GOT3 (cell line): ENCODE results near the gene MED26.
"Not testable (repeated sequence)": the region's sequence is repeated elsewhere in the genome, so short reads cannot be mapped to it uniquely, and the experiment has no call there.

ENCODE experiments used
- DNase-seq: peaks from one replicate; lab custom pipeline; 2025; ENCODE audit warnings: mixed read lengths; lab: John Stamatoyannopoulos, UW

MED26 gene, protein sequence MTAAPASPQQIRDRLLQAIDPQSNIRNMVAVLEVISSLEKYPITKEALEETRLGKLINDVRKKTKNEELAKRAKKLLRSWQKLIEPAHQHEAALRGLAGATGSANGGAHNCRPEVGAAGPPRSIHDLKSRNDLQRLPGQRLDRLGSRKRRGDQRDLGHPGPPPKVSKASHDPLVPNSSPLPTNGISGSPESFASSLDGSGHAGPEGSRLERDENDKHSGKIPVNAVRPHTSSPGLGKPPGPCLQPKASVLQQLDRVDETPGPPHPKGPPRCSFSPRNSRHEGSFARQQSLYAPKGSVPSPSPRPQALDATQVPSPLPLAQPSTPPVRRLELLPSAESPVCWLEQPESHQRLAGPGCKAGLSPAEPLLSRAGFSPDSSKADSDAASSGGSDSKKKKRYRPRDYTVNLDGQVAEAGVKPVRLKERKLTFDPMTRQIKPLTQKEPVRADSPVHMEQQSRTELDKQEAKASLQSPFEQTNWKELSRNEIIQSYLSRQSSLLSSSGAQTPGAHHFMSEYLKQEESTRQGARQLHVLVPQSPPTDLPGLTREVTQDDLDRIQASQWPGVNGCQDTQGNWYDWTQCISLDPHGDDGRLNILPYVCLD

DNA sequence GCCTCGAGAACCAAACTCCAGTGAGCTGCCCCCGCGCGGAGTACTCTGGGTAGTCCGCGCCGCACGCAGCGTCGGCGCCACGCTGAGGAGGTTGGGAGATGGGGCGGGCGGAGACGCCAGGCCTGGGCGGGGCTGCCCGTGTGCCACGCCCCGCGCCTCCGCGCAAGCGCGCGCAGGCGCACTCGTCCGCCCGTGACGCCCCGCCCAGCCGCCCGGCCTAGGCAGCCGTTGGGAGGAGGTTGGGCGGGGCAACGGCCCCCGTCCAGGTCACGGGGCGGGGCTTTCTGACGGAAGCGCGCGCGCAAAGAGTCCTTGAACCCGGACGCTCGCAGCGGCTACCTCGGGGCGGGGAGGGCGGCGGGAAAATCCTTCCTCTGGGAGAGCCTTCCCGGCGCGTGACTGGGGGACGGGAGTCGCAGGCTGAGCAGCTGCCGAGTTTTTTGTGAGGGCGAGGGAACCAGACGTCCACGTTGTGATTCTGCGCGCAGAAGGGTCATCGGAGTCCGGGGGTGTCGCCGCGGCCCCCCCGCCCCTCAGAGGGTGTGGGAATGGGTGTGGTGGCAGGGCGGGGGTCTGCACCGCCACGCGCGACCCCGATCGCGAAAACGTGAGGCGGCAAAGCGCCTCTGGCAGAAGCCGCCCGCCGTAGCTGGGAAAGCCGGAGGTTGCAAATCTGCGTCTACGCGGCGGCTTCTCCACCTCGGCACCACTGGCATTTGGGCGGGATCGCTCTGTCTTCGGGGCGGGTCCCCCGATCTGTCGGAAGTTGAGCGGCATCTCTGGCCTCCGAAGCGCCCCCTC is at the start of gene MED26:
Gene MED26 (minus strand): TSS at position 22 of the 801 bp plus-strand sequence. CDS start 261 bp downstream, outside the sequence.
- DNase-seq = peak; percentile 72

DNA sequence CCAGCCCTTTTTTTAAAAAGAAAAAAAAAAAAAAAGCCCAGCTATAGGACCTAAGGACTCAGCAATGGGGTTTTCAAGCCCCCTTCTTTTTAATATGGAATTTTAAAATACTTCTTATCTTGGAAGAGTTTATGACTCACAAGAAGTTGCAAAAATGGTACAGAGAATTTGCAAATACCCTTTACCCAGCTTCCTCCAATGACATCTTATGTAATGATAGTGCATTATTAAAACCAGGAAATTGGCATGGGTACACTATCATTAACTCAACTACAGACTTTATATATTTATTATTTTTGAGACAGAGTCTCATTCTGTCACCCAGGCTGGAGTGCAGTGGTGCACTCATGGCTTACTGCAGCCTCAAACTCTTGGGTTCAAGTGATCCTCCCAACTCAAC is 49.1 kb upstream of the MED26 start:
- no peak for DNase-seq

DNA sequence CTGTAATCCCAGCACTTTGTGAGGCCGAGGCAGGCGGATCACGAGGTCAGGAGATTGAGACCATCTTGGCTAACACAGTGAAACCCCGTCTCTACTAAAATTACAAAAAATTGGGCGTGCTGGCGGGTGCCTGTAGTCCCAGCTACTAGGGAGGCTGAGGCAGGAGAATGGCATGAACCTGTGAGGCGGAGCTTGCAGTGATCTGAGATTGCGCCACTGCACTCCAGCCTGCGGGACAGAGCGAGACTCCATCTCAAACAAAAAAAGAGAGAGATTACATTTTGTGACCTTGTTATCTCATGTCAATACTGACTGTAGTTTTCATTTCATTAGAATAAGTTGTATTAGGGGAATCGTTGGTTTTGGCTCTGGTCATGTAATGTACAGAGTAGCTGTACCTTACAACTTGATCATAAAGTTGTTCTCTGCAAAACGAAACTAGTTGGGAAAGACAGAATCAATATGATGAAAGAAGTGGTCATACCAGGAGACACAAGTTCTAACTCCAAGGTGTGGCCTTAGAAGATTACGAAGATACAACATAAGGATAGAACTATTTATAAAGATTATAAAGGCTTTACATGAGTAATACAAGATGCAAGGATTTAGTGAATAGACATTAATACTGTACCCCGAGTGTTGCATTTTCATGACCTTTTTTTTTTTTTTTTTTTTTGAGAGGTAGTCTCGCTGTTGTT is 48.2 kb upstream of the MED26 start:
- DNase-seq = no peak

DNA sequence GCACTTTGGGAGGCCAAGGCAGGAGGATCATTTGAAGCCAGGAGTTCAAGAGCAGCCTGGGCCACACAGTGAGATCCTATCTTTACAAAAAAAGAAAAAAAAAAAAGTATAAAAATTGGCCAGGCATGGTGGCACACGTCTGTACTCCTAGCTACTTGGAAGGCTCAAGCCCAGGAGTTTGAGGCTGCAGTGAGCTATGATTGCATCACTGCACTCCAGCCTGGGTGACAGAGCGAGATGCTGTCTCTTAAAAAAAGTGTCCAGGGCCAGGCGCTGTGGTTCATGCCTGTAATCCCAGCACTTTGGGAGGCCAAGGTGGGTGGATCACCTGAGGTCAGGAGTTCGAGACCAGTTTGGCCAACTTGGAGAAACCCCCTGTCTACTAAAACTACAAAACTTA is 45.8 kb upstream of the MED26 start:
- not testable (repeated sequence) for DNase-seq

DNA sequence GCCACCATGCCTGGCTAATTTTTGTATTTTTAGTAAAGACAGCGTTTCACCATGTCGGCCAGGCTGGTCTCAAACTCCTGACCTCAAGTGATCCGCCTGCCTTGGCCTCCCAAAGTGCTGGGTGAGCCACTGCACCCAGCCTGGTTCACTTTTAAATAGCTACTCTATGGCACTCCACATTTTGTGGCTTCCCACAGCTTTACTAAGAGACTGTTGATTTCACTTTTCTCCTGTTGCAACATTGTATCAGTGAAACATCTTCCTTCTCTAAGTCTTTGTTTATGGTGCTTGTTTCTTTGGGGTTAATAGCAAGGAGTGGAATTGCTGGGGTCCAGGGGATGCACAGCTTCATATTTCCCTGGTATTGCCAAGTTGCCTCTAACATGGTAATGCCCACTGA is 45.2 kb upstream of the MED26 start:
- no peak for DNase-seq

DNA sequence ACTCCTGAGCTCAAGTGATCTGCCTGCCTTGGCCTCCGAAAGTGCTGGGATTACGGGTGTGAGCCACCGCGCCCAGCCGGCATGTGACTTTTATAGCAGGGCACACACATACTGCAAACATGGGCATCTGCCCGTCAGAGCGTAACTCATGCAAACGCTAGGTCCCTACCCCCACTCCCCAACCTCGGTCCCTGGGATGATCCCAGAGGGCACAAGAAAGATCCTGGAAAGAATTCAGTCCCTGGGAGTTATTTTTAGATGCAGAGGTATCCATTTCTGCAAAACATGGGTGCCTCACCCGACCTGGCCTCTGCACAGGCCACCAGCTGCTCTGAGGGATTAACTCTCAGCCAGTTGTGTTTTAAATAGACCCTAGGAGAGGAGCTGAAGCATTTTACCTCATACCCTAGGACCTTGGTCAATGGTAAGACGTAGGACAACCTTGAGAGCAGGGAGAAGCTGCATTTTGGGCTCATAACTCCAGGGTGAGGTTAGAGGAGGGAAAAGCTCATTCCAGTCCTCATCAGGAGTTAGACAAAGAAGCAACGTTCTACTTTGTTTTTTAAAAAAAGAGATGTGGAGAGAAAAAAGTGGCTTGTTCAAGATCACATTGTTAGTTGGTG is 43.8 kb upstream of the MED26 start:
- no peak for DNase-seq

DNA sequence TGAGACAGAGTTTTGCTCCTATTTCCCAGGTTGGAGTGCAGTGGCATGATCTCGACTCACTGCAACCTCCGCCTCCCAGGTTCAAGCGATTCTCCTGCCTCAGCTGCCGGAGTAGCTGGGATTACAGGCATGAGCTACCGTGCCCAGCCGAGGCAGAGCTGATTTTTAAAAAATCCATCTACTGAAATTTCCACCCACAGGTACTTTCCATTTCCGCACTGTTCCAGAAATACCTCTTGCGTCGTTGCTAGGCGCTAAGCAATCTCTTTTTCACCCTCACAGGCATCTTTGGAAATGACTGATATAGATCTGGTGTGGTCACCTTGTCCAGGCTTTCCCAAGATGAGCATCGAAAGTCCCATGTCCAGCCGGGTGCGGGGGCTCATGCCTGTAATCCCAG is 42.3 kb upstream of the MED26 start:
- DNase-seq = no peak

DNA sequence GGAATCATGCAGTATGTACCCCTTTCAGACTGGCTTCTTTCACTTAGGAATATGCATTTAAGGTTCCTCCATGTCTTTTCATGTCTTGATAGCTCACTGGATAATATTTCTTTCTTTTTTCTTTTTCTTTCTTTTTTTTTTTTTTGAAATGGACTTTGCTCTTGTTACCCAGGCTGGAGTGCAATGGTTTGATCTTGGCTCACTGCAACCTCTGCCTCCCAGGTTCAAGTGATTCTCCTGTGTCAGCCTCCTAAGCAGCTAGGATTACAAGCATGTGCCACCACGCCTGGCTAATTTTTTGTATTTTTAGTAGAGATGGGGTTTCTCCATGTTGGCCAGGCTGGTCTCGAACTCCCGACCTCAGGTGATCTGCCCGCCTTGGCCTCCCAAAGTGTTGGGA is 40.7 kb upstream of the MED26 start:
- not testable (repeated sequence) for DNase-seq

DNA sequence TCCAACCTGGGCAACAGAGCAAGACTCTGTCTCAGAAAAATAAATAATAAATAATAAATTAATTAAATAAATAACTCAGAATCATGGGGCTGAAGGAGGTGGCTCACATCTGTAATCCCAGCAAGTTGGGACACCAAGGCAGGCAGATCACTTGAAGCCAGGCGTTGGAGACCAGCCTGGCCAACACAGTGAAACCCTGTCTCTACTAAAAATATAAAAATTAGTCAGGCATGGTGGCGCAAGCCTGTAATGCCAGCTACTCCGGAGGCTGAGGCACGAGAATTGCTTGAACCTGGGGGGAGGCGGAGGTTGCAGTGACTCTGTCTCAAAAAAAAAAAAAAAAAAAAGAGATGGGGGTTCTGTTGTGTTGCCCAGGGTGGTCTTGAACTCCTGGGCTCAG is 40.2 kb upstream of the MED26 start:
- DNase-seq = no peak

DNA sequence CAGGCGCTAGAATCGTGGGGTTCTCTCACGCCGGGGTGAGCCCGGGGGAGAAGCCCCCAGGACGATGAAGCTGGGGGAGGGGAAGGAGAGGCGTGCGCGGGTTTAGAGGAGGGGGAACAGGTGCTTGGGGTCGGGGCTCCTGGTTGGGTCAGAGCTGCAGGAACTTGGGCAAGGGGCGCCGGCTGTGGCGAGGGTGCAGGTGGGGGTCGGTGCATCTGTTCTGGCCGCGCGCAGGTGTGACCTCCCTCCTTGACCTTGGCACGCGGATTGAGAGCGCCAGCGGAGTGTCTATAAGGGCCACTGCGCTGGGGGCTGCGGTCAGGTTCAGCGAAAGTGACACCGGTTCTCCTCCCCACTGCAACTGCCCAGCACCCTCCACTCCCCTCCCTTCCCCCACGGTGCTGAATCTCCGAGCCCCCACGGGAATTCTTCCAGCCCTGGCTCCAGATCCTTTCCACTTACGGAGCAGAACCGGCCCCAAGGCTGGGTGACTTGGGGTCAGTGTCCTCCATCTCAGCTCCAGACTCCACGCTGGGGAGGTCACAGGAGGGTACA is 33.6 kb upstream of the MED26 start:
- DNase-seq = no peak

DNA sequence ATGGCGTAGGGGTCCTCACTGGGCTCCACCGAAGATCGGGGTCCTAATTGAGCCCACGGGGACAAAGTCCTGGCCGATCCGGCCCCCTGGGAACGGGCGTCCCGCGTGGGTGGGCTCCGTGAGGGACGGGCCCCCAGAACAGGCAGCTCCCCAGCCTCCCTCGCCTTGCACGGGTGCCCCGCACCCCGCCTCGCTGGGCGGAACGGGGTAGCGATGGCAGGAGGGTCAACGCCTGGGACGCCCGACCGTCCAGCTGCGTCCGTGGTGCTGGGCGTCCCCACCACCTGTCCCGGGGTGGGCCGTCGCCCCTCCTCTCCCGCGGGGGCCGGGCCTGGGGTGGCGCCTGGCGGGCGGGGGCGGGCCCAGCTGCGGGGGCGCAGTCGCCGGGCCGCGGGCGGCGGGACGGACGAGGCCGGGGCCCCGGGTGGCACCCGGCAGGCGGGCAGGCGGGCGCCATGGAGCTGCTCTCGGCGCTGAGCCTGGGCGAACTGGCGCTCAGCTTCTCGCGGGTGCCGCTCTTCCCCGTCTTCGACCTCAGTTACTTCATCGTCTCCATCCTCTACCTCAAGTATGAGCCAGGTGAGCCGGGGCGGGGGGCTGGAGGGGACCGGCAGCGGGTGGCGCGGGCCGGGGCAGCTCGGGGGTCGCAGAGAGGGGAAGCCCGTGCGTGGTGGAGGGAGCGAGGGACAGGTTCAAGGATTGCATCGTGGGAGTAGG is 32.9 kb upstream of the MED26 start, which contains the start of gene TMEM38A:
Gene TMEM38A (plus strand): TSS at position 377 of the 717 bp plus-strand sequence. CDS start 79 bp downstream, at position 456.
- DNase-seq = no peak

DNA sequence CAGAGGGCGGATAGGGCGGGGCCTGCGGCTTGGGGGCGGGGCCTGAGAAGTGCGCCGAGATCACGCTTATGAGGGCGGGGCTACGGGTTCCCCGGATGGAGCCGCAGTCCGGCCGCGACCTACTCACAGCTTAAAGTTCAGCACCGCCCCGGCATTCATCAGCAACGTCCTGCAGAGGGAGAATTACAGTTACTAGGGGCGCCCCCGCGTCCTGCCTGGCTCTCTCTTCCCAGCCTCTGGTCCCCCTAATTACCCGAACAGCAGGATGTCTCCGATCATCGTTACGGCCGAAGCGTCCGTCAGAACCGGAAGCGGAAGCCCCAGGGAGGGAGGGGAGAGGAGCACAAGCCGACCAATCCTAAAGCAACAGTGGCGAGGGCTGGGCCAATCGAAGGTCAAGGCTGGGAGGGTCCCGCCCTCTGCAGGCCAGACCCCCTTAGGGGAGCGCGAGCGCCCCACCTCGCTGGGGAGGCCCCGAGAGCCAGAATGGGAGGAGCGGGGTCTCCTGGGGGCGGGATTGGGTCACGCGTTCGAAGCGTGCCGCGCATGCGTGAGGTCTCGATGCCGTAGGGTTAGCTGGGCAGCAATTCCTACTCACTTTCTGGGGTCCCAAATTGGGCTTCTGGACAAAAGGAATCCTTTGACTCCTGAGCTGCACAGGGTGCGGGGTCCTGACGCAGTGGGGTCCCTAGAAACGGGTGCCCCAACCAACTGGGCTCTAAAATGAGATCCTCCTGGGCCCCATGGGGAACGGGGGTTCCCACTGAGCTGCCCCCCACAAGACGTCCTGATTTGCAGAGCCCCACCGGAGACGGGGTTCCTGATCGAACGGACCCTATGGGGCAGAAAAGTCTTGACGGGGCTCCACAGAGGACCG is 32.1 kb upstream of the MED26 start, which contains the start of gene SMIM7:
Gene SMIM7 (minus strand): TSS at position 313 of the 877 bp plus-strand sequence. CDS start 34 bp downstream, at position 279.
- DNase-seq = peak; percentile 94

DNA sequence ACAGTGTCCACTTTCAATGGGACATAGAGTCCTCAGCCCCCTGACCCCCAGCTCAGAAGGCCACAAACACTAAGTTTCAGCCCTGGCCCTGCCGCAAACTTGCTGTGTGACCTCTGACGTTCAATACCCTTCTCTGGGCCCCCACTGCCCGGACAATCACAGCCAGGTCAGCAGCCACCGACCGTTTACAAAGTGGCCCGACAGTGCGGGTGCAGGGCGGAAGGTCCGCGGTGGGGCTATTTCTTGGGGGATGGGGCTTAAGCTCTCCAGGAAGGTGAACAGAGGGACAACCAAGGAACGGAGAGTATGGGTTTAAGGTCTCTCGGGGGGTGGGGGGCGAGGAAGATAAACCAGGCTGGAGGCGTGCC is 31.4 kb upstream of the MED26 start:
- no peak for DNase-seq

DNA sequence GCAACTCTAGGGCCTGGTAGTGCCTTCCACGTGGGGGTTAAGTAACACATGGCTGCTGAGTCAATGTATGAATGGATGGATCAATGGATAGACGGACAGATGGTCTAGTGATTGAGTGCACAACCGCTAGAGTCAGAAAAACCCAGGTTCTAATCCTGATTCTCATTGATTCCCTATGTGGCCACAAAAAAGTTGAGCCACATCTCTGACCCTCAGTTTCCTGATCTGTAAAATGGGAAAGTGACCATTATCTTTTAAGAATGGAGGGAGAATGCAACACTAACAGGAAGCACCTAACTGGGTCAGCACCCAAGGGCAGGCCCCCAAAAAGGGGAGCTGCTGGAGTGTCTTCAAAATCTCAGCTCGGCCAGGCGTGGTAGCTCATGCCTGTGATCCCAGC is 29.4 kb upstream of the MED26 start:
- DNase-seq = no peak

DNA sequence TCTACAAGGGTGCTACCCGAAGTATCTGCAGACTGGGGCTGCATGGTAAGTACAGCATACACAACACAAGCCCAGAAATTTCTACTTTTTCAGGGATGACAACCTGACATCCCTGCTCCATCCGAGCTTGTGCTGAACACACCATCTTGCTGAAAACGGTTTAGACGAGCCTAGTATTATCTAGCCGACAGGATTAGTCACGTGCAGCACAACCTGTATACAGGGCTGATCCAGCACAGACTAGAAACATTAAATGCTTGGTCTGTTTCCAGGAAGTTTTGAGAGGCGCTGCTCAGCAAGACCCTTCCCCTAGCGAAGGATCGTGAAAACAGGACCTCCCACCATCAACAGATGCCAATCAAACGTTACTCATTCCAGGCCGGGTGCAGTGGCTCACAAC is 27.7 kb upstream of the MED26 start:
- no peak for DNase-seq

DNA sequence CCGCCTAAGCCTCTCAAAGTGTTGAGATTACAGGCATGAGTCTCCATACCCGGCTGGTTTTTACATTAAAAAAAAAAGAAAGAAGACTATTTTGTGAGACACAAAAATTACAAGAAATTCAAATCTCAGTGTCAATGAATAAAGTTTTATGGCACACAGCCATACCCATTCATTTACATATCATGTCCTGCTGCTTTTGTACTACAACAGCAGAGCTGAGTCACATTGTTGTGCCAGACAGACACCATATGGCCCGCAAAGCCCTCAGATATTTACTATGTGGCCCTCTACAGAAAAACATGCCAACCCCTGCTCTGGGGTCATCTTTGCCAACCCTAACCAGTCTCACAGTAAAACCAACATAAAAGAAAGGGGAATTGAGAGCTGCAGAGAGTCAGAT is 26.6 kb upstream of the MED26 start:
- DNase-seq = no peak

DNA sequence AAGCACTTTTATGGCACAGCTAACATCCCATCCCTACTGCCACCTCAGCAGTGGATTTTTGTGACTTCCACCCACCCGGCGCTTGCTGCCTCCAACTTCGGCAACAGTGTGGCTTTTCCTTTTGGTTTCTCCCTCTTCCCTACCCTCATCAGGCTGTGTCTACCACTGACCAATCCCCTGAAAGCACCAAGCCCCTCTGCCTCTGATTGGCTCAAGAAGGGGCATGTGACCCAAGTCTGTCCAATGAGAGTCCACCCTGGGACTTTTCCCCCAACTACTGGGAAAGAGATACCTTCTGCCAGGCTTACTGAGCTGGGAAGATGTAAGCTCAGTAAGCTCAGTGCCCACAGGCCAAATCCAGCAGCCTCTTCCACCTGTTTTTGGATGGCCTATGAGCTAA is 26.1 kb upstream of the MED26 start:
- DNase-seq = no peak

DNA sequence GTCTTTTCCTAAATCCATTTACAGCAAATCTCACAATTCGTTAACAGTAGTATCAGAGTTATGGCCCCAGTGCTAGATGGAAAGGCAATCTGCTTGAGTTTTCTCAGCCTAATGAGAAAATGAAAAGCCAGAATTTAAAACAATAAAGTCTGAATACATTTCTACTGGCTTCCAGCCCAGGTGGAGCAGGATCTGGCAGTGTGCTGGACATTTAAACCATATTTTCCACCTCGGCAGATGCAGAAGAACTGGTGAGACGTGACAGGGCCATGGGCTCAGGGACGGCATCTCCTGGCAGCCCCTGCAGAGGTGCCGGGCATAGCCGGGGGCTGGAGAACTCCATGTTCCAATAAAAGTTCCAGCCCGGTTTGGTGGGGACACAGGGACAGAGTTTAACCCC is 24.9 kb upstream of the MED26 start:
- DNase-seq = no peak

DNA sequence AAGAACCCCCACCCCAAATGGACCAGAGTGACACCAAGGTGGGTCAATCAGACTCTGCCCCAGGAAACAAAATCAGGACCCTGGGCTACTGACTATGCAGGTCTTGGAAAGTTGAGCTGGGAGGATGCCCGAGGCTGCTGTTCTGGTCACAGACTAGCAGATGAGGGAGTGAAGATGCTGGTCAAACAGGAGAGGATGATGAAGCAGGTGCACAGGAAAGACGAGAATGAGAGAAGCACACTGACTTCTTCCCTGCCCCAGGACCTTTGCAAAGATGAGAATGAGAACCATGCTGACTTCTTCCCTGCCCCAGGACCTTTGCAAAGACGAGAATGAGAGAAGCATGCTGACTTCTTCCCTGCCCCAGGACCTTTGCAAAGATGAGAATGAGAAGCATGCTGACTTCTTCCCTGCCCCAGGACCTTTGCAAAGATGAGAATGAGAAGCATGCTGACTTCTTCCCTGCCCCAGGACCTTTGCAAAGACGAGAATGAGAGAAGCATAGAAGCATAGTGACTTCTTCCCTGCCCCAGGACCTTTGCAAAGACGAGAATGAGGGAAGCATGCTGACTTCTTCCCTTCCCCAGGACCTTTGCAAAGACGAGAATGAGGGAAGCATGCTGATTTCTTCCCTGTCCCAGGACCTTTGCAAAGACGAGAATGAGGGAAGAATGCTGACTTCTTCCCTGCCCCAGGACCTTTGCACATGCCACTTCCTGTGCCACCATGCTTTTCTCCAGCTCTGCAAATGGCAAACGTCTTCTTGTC is 23.6 kb upstream of the MED26 start:
- DNase-seq = not testable (repeated sequence)
